ENCODE measurements around the gene AATK. TPM values are rescaled to one million over a fixed set of nuclear protein-coding genes. Genes with fewer than 3 reads are reported as not detected.

AATK gene, protein sequence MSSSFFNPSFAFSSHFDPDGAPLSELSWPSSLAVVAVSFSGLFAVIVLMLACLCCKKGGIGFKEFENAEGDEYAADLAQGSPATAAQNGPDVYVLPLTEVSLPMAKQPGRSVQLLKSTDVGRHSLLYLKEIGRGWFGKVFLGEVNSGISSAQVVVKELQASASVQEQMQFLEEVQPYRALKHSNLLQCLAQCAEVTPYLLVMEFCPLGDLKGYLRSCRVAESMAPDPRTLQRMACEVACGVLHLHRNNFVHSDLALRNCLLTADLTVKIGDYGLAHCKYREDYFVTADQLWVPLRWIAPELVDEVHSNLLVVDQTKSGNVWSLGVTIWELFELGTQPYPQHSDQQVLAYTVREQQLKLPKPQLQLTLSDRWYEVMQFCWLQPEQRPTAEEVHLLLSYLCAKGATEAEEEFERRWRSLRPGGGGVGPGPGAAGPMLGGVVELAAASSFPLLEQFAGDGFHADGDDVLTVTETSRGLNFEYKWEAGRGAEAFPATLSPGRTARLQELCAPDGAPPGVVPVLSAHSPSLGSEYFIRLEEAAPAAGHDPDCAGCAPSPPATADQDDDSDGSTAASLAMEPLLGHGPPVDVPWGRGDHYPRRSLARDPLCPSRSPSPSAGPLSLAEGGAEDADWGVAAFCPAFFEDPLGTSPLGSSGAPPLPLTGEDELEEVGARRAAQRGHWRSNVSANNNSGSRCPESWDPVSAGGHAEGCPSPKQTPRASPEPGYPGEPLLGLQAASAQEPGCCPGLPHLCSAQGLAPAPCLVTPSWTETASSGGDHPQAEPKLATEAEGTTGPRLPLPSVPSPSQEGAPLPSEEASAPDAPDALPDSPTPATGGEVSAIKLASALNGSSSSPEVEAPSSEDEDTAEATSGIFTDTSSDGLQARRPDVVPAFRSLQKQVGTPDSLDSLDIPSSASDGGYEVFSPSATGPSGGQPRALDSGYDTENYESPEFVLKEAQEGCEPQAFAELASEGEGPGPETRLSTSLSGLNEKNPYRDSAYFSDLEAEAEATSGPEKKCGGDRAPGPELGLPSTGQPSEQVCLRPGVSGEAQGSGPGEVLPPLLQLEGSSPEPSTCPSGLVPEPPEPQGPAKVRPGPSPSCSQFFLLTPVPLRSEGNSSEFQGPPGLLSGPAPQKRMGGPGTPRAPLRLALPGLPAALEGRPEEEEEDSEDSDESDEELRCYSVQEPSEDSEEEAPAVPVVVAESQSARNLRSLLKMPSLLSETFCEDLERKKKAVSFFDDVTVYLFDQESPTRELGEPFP (N-terminal part only)
- 10 to 100 TPM in 1 of 2 donors, 1 to 10 TPM in 1; 3.4 to 37.0 TPM for total RNA-seq
- long read RNA-seq, partial matches to known transcripts, result 21 of 26 reads
- long read RNA-seq, other reads (novel, unspliced or antisense), result 5 of 26 reads

- DNase-seq, result no peak
- no peak for ATAC-seq
- intact Hi-C loops (cut with DNase I, micrococcal nuclease), result no loop called here
Observed at GRCh38 chr17:81166033-81166492, at the start of gene AATK. TSS of gene AATK (minus strand) at chr17:81166221. CDS start at chr17:81165992, 229 bp downstream.

DNA sequence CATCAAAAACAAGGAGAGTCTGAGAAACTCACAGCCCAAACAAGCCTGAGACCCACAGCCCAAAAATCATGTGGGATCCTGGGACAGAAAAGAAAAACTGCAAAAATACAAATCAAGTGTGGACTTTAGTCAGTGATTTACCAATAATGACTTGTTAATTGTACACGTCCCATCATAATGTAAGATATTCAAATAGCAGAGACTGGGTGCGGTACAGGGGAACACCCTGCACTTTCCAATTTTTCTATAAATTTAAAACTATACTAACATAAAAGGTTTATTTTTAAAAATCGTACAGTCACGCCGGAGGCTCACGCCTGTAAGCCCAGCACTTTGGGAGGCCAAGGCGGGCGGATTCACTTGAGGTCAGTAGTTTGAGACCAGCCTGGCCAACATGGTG is 48.0 kb upstream of the AATK start:
- no peak for ATAC-seq
- intact Hi-C loops (cut with DNase I, micrococcal nuclease), result no loop called here
- no peak for DNase-seq

DNA sequence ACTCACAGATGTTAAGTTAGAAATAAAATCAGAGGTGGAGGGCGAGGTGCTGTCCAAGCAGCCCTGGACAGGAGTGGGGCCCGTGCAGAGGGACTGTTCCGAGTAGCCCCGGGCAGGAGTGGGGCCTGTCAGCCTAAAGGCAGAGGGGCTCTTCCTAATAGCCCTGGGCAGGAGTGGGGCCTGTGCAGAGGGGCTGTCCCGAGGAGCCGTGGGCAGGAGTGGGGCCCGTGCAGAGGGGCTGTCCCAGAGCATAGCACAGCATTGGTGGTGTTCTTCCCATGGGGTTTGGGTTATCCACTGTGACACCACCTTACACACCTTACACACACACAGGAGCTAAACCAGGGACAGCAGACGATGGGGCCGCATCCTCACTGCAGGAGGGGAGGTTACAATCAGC is 46.3 kb upstream of the AATK start:
- DNase-seq, result no peak
- ATAC-seq, result no peak
- intact Hi-C loops (cut with DNase I, micrococcal nuclease), result no loop called here

DNA sequence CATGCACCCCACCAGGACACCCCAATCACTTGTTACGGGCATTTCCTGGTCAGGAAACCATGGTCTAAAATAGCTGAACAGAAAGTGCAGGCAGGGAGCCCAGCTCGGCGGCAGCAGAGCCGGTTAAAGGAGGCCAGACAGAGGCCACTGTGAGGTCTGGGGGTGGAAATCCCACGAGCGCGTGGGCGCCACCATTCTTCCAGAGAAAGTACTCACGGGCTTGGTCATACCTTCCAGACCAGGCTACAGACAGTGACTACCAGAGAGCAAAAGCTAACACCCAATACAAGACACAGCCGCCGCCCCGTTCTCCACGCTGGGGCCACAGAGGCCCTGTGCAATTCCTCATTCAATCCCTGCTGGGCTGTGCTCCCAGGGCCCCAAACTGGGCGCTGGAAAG is 44.8 kb upstream of the AATK start:
- intact Hi-C loops (cut with DNase I, micrococcal nuclease), result no loop called here
- no peak for ATAC-seq
- DNase-seq, result no peak

- no peak for ATAC-seq
- no peak for DNase-seq
- intact Hi-C loops (cut with DNase I, micrococcal nuclease), result no loop called here
Observed at GRCh38 chr17:81210466-81210865, 44.4 kb upstream of the AATK start.

GRCh38 chr17:81209141-81209540 is 43.1 kb upstream of the AATK start:
- intact Hi-C loops (cut with DNase I, micrococcal nuclease), result no loop called here
- DNase-seq (no peak), ATAC-seq (no peak)

DNA sequence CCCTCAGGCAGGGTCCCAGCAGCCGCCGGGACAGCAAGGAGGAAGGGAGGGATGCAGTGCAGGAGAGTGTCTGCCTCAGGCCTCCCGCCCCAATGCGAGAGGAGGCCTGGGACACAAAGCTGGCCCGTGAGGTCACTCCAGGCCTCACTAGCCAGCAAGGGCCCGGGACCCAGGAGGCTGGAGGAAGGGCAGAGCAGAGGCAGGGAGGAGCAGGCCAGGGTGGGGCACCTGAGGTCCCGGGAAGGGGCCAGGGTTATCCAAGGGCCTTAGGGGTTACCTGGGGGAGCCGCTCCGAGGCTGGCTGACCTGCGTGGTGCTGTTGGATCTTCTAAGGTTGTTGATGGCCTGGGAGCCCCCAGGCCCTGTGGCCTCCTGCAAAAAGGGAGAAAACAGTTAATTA is 42.6 kb upstream of the AATK start:
- DNase-seq, result no peak
- intact Hi-C loops (cut with DNase I, micrococcal nuclease), result no loop called here
- ATAC-seq, result no peak

DNA sequence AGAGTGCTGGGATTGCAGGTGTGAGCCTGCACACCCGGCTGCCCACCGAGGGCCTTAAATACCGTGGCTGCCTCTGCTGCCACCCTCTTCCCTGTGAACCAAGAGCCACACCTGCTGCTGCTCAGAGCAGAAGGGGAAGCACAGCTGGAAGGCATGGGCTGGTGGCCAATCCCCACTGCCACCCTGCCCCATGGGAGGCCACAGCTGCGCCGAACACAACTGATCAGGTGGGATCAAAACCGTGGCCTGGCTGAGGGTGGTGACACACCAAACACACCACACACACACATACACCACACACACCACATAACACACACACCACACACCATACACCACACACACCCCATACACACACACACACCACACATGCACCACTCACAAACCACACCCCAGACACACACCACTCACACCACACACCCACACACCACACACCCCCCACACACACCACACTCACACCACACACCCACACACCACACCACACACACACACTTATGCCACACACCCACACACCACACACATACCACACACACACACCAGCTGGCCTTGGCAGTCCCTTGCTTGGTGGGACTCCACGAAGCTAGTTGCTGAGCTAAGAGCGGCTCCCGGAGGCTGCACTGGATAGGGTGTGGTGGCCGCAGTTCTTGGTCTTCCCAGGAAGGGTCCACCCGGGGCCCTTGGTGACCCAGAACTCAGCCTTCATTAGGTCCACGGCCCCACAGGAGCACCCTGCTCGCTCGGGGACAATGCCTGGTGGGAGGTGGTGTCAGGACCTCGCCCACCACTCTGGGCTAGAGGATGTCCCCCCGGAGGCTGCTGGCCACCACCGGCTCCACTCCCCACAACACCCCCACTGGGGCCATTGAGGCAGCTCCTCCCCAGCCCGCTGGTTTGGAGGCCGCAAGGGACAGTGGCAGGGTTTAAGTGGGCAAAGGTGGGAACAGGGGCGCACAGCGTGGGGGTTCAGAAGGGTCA is 41.9 kb upstream of the AATK start:
- intact Hi-C loops (cut with DNase I, micrococcal nuclease), result no loop called here
- ATAC-seq, result no peak
- DNase-seq, result no peak

DNA sequence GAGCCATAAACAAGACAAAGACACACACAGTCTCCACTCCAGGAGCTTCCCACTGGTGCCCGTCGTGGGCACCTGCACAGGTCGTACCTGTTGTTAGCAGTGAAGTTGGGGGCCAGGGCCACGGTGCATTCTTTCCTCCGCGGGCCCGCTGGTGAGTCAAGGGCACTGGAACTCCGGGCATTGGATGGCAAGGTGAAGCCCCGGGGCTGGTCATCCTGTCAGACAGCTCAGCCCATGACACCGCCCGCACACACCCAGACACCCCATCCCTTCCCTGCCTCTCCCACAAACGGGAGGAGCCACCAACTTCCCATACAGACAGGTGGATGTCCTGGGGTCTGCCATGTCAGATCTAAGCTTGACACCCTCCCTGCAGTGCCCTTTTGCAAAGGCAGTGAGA is 40.6 kb upstream of the AATK start:
- intact Hi-C loops (cut with DNase I, micrococcal nuclease), result no loop called here
- DNase-seq (no peak), ATAC-seq (no peak)

DNA sequence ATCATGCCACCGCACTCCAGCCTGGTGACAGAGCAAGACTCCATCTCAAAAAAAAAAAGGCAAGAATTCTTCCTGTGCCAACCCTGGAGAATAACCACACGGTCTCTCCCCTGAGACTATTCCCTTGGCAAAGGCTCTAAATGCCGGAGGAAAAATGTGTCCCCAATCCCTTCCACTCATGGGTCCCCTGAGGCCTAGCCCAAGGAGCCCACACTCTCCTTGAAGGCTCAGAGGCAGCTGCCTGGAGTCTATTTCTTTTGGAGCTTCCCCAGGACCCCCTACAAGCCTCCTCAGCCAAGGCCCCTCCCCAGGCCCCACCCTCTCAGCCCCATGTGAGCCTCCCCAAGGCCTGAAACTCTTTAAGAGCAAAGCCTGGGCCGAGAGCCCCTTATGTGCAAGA is 40.1 kb upstream of the AATK start:
- DNase-seq (no peak), ATAC-seq (no peak)
- intact Hi-C loops (cut with DNase I, micrococcal nuclease), result no loop called here

DNA sequence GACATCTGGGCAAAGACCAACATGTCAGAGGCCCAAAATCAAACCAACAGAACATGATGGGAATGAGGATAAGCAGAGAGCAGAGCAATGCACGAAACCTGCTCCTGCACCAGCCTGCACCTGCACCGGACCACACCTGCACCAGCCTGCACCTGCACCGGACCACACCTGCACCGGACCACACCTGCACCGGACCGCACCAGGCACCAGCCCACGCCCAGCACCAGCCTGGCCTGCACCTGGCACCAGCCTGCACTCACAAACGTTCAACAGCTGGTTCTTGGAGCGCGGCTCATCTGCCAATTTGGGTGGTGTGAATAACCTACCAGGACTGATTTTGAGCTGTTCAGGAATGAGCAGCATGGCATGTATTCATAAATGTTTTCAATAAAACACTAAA is 38.6 kb upstream of the AATK start:
- intact Hi-C loops (cut with DNase I, micrococcal nuclease), result no loop called here
- ATAC-seq (peak; percentile 68), DNase-seq (peak in 1 of 2 donors; percentile 38)

GRCh38 chr17:81203136-81203535 is 37.1 kb upstream of the AATK start:
- intact Hi-C loops (cut with DNase I, micrococcal nuclease), result no loop called here
- no peak for DNase-seq
- no peak for ATAC-seq

DNA sequence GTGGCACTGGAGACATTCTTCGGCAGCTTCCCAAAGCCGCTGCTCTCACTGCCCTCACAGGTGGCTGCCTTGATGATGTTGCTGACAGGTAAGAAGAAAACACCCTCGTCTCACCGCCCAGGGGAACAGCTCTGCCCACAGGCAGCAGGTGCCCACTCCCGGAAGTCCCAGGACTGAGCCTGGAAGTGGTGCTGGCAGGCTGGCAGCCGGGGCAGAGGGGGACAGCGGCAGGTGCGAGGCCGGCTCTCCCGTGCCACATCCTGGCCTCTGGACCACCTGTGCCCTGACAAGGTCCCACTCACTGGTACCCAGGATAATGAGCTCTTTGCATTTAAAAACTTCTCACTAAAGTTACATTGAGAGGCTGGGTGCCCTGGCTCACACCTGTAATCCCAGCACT is 36.3 kb upstream of the AATK start:
- DNase-seq (no peak), ATAC-seq (no peak)
- intact Hi-C loops (cut with DNase I, micrococcal nuclease), result no loop called here

GRCh38 chr17:81200695-81201580 is 34.9 kb upstream of the AATK start:
- intact Hi-C loops (cut with DNase I, micrococcal nuclease), result no loop called here
- DNase-seq (peak; percentile 62 to 66), ATAC-seq (peak; percentile 94)

- DNase-seq (no peak), ATAC-seq (no peak)
- intact Hi-C loops (cut with DNase I, micrococcal nuclease), result no loop called here
Observed at GRCh38 chr17:81200201-81200600, 34.2 kb upstream of the AATK start.

DNA sequence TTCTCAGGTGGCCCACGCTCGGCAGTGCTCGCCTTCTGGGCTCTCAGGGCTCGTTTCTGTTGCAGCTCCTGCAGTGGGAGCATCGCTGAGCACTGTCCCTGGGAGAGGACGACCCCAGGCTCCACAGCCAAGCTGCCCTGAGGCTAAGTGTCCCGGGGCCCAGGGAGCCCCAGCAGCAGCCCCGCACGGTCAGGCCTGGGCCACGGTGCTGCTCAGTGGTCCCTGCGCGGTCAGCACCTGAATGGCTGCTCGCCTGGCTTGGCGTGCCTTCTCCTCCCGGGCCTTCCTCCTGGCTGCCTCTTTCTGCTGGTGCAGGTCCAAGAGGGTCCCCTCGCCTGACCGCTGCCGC is 33.4 kb upstream of the AATK start:
- intact Hi-C loops (cut with DNase I, micrococcal nuclease), result no loop called here
- DNase-seq (no peak), ATAC-seq (no peak)

GRCh38 chr17:81198826-81199481 is 32.9 kb upstream of the AATK start:
- no peak for DNase-seq
- intact Hi-C loops (cut with DNase I, micrococcal nuclease), result no loop called here
- no peak for ATAC-seq

Data from left colon (tissue), 2 donors.